Brain pericyte (primary cell): ENCODE results near the gene RASGRP3.
A peak's percentile ranks its signal among the peaks of the same experiment; 100 is the strongest.
"Not testable (repeated sequence)": the region's sequence is repeated elsewhere in the genome, so short reads cannot be mapped to it uniquely, and the experiment has no call there.

Source experiments
- DNase-seq: peaks from one replicate; pipeline ENCODE4 v3.0.0-alpha.2; 2012; ENCODE audit warnings: low read depth, low spot score

RASGRP3 gene

GRCh38 chr2:33476131-33476792 is at the start of gene RASGRP3:
TSS of gene RASGRP3 (plus strand) at chr2:33476649. CDS start at chr2:33515137, 38,488 bp downstream.
- peak; percentile 86 for DNase-seq

- no peak for DNase-seq
Measured at GRCh38 chr2:33426666-33427231, 49.7 kb upstream of the RASGRP3 start.

- no peak for DNase-seq
Measured at GRCh38 chr2:33430077-33430476, 46.4 kb upstream of the RASGRP3 start.

GRCh38 chr2:33430856-33431255 is 45.6 kb upstream of the RASGRP3 start:
- DNase-seq, result no peak

- DNase-seq, result no peak
Measured at GRCh38 chr2:33432871-33433270, 43.6 kb upstream of the RASGRP3 start.

GRCh38 chr2:33433279-33434235 is 42.9 kb upstream of the RASGRP3 start:
- no peak for DNase-seq

- no peak for DNase-seq
Measured at GRCh38 chr2:33435518-33435917, 40.9 kb upstream of the RASGRP3 start.

GRCh38 chr2:33436083-33436482 is 40.4 kb upstream of the RASGRP3 start:
- no peak for DNase-seq

- DNase-seq, result no peak
Measured at GRCh38 chr2:33437297-33437696, 39.2 kb upstream of the RASGRP3 start.

- DNase-seq, result no peak
Measured at GRCh38 chr2:33437815-33438214, 38.6 kb upstream of the RASGRP3 start.

GRCh38 chr2:33441235-33441810 is 35.1 kb upstream of the RASGRP3 start:
- no peak for DNase-seq

- not testable (repeated sequence) for DNase-seq
Measured at GRCh38 chr2:33442052-33442451, 34.4 kb upstream of the RASGRP3 start.

- no peak for DNase-seq
Measured at GRCh38 chr2:33442528-33443079, 33.8 kb upstream of the RASGRP3 start.

GRCh38 chr2:33443274-33443829 is 33.1 kb upstream of the RASGRP3 start:
- no peak for DNase-seq

- DNase-seq, result no peak
Measured at GRCh38 chr2:33444967-33445366, 31.5 kb upstream of the RASGRP3 start.

GRCh38 chr2:33448220-33448899 is 28.1 kb upstream of the RASGRP3 start:
- DNase-seq, result no peak

- DNase-seq, result no peak
Measured at GRCh38 chr2:33451214-33451613, 25.2 kb upstream of the RASGRP3 start.

GRCh38 chr2:33451825-33452224 is 24.6 kb upstream of the RASGRP3 start:
- DNase-seq, result no peak

- no peak for DNase-seq
Measured at GRCh38 chr2:33452545-33452944, 23.9 kb upstream of the RASGRP3 start.

GRCh38 chr2:33453905-33454479 is 22.5 kb upstream of the RASGRP3 start:
- DNase-seq, result no peak
